Fibroblast of skin of right quadriceps (primary cell): Measurements from ENCODE around the gene MMP24.

Experiments
- DNase-seq: peaks from one replicate; pipeline ENCODE4 v3.0.0-alpha.2; 2013

MMP24 gene

GRCh38 chr20:35316086-35316485 is 89.6 kb downstream of the MMP24 start:
- no peak for DNase-seq

GRCh38 chr20:35317416-35318210 is 91.1 kb downstream of the MMP24 start:
- DNase-seq = no peak

DNA sequence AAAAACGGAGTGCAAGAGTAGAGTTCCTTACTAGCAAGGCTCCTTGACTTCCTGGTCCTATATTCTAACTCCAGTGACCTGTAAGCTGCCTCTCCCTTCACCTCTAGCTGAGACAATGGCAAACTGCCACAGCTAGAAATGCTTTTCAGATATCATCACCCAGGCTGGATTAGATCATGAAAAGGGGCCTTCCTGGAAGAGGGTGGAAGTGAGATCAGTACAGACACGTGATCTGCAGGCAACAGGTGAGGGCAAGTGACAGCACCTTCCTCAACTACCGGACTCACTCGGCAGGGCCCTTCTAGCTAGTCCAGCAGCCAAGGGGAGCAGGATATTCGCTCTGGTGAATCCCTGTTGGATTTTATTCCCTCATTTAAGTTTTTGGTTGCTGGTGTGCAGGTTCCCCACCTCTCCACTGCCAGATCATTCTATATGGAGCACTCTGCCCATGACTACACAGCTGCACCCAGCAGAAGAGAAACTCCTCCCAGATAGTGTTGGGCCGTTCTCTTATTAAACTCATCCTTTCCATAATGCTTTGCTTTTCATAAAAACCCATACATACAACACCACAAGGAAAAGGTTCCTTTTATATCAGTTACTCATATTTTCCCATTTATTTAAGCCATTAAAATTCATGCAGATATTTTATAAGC is 92.1 kb downstream of the MMP24 start:
- DNase-seq = peak; percentile 86

DNA sequence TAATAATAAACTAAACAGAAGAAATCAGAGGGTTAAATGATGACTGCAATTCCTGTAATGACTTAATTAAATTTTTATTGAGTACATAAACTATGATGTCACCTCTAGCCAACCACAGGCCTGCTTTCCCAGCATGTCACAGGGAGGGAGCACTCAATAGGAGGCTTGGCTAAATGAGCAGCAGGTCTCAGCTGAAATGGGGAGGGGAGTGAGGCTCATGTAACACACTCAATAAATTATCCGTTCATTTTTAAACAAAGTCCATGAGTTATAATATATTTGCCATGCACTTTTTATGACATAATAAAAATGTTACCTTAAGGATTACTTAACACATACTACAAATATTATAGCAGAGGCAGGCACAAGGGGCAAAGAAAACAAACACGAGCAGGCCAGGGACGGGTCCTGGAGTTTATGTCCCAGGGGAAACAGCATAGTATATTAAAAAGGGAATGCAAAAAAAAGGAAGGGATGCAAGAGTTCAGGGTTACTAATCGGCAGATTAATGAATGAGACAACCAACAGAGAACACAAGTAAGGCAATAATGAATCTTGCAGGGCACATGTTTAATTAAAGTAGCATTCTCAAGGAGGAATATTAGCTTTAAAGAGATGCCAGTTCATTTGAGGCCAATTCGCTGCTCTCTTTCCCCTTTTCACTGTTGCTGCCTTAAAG is 92.8 kb downstream of the MMP24 start:
- DNase-seq = peak; percentile 89

DNA sequence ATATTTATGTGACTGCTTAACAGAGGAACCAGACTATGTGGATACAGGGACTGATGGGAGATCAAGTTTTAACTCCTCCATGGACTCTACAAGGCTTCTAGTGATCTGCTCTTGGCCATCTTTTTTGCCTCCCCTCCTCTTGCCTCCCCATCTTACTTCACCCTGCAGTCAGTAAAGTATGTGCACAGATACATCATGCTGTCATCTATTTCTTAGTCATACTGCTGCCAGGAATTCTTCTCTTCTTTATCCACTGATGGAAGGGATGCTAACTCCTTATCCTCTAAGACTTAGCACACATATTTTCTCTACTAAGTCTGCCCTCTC is 93.3 kb downstream of the MMP24 start:
- peak; percentile 86 for DNase-seq

DNA sequence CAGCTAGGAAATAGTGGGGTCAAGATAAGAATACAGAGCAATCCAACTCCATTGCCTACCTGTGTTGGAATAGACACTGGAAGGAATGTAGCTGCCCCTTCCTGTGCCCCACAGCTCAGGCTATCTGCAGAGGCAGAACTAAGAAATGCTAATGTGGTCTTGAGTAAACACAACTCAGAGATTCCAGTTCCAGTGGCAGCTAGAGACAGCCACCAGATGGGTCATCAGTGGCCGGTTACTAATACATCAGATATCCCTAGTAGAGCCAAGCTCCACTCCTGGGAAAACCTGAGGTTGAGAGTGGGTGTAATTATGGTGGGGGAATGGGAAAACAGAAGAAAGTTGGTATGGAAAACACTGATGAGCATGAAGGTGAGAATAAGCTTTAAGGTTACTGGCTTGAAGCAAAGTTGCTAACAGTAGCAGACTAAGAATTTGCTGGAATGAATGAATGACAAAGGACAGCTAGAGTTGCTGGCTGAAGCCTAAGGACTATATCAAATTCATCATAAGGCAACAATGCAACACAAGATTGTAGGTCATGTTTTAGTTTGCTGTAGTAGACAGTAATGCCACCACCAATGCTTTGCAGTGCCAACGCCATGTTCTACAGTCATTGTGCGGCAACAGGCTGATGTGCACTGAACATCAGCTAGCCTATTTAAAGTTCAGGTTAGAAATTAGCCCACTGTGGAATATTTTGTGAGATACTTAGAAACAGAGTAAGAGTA is 94.1 kb downstream of the MMP24 start:
- DNase-seq = peak; percentile 90

GRCh38 chr20:35325401-35325800 is 98.9 kb downstream of the MMP24 start:
- DNase-seq = no peak

GRCh38 chr20:35326021-35326739 is 99.7 kb downstream of the MMP24 start:
- peak; percentile 45 for DNase-seq
